ENCODE measurements around the gene PSME4. TPM values are rescaled to one million over a fixed set of nuclear protein-coding genes. Genes with fewer than 3 reads are reported as not detected.

PSME4 gene
- total RNA-seq, 1 donor: 81.6 TPM

DNA sequence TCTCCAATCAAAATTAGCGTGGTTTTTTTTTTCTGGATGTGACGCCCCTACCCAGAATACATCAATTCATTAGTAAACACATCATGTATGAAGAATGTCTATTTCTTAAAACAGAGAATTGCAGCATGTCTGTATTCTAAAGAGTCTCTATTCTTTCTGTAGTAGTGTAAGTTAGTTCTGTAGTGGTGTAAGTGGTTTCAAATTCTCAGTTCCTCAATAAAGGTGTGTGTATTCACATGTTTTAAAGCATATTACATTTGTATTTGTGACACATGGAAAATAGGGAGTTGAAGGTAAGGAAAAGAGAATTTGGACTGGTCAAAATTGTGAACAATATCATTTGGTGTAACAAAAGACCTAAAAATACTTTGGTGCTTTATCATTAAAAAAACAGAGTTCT lies 103.0 kb downstream of the PSME4 start:
- no peak for DNase-seq (ENCODE audit: low read depth)
- TF ChIP-seq, protein P1, sequence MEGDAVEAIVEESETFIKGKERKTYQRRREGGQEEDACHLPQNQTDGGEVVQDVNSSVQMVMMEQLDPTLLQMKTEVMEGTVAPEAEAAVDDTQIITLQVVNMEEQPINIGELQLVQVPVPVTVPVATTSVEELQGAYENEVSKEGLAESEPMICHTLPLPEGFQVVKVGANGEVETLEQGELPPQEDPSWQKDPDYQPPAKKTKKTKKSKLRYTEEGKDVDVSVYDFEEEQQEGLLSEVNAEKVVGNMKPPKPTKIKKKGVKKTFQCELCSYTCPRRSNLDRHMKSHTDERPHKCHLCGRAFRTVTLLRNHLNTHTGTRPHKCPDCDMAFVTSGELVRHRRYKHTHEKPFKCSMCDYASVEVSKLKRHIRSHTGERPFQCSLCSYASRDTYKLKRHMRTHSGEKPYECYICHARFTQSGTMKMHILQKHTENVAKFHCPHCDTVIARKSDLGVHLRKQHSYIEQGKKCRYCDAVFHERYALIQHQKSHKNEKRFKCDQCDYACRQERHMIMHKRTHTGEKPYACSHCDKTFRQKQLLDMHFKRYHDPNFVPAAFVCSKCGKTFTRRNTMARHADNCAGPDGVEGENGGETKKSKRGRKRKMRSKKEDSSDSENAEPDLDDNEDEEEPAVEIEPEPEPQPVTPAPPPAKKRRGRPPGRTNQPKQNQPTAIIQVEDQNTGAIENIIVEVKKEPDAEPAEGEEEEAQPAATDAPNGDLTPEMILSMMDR (IDR thresholded peaks at IDR 0.05; ENCODE audit: insufficient read depth, low read depth, low read length): no peak
- H3K4me3 ChIP-seq (ENCODE audit: low read depth, low read length): no peak overlapping the region

DNA sequence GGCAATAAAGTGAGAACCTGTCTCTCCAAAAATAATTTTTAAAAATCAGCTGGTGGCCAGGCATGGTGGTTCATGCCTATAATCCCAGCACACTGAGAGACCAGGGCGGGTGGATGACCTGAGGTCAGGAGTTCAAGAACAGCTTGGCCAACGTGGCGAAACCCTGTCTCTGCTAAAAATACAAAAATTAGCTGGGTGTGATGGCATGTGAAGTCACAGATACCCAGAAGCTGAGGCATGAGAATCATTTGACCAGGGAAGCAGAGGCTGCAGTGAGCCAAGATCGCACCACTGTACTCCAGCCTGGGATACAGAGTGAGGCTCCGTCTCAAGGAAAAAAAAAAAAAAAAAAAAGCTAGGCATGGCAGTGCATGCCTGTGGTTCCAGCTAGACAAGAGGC lies 103.6 kb downstream of the PSME4 start:
- DNase-seq (ENCODE audit: low read depth): no peak
- TF ChIP-seq, protein P1 (IDR thresholded peaks at IDR 0.05; ENCODE audit: insufficient read depth, low read depth, low read length): no peak
- H3K4me3 ChIP-seq (ENCODE audit: low read depth, low read length): no peak overlapping the region

DNA sequence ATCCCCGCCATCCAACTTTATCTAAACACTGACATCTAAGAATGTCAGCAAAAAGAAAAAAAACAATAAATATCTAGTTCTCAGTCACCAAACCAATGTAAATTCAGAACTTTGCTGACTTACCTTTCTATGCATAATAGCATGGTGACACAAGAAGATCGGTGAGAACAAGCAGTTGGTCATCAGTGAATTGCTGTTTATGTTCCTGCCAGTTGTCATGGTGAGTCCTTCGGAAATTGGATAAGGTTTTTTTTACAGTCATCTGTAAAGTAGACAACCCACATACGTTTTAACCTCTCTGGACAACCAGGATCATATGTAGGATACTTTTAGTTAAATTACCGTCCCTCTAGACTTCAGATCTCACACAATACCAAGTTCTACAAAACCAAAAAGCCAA lies 104.8 kb downstream of the PSME4 start:
- DNase-seq (ENCODE audit: low read depth): no peak
- H3K4me3 ChIP-seq (ENCODE audit: low read depth, low read length): no peak overlapping the region
- TF ChIP-seq, protein P1 (IDR thresholded peaks at IDR 0.05; ENCODE audit: insufficient read depth, low read depth, low read length): no peak

DNA sequence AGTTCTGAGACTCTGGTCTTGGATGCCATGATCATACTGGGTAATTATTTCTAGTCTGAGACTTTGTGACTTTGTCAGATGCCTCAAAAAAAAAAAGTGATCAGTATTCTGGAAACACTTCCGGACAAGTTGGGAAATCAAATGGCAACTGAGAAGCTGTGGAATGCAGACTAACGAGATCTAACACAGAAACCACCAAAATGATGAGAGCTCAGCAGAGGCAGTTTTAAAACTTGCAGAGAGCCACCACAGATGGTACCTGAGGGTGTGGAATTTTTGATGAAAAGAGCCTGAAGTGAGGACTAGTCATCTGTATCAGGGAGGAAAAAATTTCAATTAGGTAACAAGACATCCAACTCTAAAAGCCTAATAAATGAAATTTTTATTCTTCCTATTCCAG lies 105.5 kb downstream of the PSME4 start:
- DNase-seq (ENCODE audit: low read depth): no peak

DNA sequence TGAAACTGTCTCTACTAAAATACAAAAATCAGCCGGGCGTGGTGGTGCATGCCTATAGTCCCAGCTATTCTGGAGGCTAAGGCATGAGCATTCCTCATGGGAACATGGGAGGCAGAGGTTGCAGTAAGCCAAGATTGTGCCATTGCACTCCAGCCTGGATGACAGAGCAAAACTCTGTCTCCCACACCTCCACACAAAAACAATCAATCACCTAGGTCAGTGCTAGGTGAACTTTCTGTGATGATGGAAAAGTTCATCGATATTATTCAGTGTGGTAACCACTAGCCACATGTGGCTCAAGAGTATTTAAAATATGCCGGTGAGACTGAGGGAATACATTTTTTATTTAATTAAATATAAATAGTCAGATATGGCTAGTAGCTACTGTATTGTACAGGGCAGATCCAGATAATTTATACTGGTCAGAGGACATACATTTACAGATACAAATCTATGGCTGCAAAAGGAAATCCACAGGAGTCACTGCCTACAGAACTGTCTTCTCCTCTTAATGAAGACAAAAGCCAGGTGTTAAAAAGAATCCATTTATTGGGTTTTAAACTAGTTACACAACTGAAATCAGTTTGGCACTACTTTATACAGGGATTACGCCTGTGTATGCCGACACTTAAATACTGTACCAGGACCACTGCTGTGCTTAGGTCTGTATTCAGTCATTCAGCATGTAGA lies 107.1 kb downstream of the PSME4 start:
- H3K4me3 ChIP-seq (ENCODE audit: low read depth, low read length): no peak overlapping the region
- TF ChIP-seq, protein P1 (IDR thresholded peaks at IDR 0.05; ENCODE audit: insufficient read depth, low read depth, low read length): no peak
- no peak for DNase-seq (ENCODE audit: low read depth)

More for the DNA sequence above, 105.5 kb downstream of the PSME4 start:
- no peak overlapping the region for H3K4me3 ChIP-seq (ENCODE audit: low read depth, low read length)
- TF ChIP-seq, protein P1 (IDR thresholded peaks at IDR 0.05; ENCODE audit: insufficient read depth, low read depth, low read length): no peak

DNA sequence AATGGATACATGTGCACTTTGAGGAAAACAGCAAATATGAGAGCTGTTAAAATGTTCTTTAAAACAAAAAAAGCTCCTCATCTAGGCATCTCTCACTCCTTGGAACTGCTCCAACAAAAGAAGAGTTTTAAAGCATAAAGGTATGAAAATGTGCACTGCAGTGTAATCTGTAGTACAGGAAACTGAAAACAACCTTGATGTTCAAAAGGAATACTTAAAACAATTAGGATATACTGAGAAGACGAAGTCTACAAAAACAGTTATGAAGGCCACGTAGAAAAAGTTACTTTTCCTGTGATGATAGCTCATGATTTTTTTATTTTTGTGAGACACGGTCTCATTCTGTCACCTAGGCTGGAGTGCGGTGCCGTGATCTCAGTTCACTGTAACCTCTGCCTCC lies 109.0 kb downstream of the PSME4 start:
- DNase-seq (ENCODE audit: low read depth): no peak
- H3K4me3 ChIP-seq (ENCODE audit: low read depth, low read length): no peak overlapping the region
- TF ChIP-seq, protein P1 (IDR thresholded peaks at IDR 0.05; ENCODE audit: insufficient read depth, low read depth, low read length): no peak
